HL-60 (cell line): ENCODE data around the gene NELFE.
"Not testable (repeated sequence)": the region's sequence is repeated elsewhere in the genome, so short reads cannot be mapped to it uniquely, and the experiment has no call there.

Source experiments
- POLR2AphosphoS5 ChIP-seq: IDR thresholded peaks from 2 replicates; pipeline ENCODE4 v1.6.1; 2012; ENCODE audit warnings: low read depth
- TF ChIP-seq, protein P1 (sequence below): IDR thresholded peaks from one replicate; pipeline ENCODE4 v1.5.1; 2011; ENCODE audit warnings: low read length, control low read depth, inconsistent platforms; ENCODE audit not compliant: insufficient read depth

DNA sequence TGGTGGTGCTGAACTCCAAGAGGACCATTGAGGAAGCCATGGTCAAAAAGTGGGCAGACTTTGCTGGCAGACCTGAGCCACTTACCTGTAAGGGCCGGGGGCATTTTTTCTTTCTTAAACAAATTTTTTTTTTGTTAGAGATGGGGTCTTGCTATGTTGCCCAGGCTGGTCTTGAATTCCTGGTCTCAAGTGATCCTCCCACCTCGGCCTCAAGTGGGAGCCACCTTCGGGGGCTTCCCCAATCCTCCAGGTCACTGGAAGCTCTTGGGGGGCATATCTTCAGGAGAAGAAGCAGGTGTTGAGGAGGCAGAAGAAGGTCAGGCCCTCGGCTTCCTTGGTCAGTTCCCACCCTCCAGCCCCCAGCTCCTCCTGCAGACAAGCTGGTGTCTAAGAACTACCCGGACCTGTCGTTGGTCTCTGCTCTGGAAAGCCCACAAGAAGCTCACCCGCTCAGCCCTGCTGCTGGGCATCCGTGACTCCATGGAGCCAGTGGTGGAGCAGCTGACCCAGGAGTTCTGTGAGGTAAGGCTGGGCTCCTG lies 47.3 kb upstream of the NELFE start:
- TF ChIP-seq, protein P1, sequence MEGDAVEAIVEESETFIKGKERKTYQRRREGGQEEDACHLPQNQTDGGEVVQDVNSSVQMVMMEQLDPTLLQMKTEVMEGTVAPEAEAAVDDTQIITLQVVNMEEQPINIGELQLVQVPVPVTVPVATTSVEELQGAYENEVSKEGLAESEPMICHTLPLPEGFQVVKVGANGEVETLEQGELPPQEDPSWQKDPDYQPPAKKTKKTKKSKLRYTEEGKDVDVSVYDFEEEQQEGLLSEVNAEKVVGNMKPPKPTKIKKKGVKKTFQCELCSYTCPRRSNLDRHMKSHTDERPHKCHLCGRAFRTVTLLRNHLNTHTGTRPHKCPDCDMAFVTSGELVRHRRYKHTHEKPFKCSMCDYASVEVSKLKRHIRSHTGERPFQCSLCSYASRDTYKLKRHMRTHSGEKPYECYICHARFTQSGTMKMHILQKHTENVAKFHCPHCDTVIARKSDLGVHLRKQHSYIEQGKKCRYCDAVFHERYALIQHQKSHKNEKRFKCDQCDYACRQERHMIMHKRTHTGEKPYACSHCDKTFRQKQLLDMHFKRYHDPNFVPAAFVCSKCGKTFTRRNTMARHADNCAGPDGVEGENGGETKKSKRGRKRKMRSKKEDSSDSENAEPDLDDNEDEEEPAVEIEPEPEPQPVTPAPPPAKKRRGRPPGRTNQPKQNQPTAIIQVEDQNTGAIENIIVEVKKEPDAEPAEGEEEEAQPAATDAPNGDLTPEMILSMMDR = not testable (repeated sequence)
- TF ChIP-seq POLR2AphosphoS5 = not testable (repeated sequence)
